Stimulated activated CD4-positive, alpha-beta T cell treated with anti-CD3 and anti-CD28 coated beads, TNF-alpha, amount 100 ng/mL, for 24 hours (primary cell): ENCODE measurements around the gene OR1N1.
"Not testable (repeated sequence)": the region's sequence is repeated elsewhere in the genome, so short reads cannot be mapped to it uniquely, and the experiment has no call there.

ENCODE experiments used
- DNase-seq, 3 experiments: peaks; one replicate each; pipeline ENCODE4 v3.0.0-alpha.2; 2020; ENCODE audit warnings: low read depth in 3 of 3

Gene OR1N1

GRCh38 chr9:122527193-122527592, at the start of gene OR1N1:
Gene OR1N1, minus strand, starts transcription at chr9:122527293. Its CDS starts 0 bp downstream, at chr9:122527293.
- DNase-seq: no peak

- no peak for DNase-seq
These were observed 45.4 kb upstream of the OR1N1 start for GRCh38 chr9:122572456-122572855.

- DNase-seq: no peak
These were observed 40.8 kb upstream of the OR1N1 start for GRCh38 chr9:122567901-122568300.

GRCh38 chr9:122562134-122562760, 35.2 kb upstream of the OR1N1 start:
- no peak for DNase-seq

GRCh38 chr9:122561446-122561845, 34.4 kb upstream of the OR1N1 start:
- no peak for DNase-seq

- no peak for DNase-seq
These were observed 25.7 kb upstream of the OR1N1 start, which contains the start of gene OR1N2 for GRCh38 chr9:122552812-122553211. Gene OR1N2, plus strand, starts transcription at chr9:122553112. Its CDS starts 100 bp downstream, at chr9:122553212.

GRCh38 chr9:122551371-122551770, 24.3 kb upstream of the OR1N1 start:
- no peak for DNase-seq

GRCh38 chr9:122546196-122546595, 19.1 kb upstream of the OR1N1 start:
- no peak for DNase-seq

GRCh38 chr9:122538757-122539156, 11.7 kb upstream of the OR1N1 start:
- DNase-seq: no peak

- not testable (repeated sequence) for DNase-seq
These were observed 10.0 kb upstream of the OR1N1 start for GRCh38 chr9:122537066-122537465.

- no peak for DNase-seq
These were observed 9.0 kb upstream of the OR1N1 start for GRCh38 chr9:122536134-122536533.

GRCh38 chr9:122531157-122531556, 4.1 kb upstream of the OR1N1 start:
- not testable (repeated sequence) for DNase-seq

GRCh38 chr9:122526602-122527001, 491 bp downstream of the OR1N1 start:
- peak in 1 of 3 experiments; percentile 11 for DNase-seq

- DNase-seq: no peak
These were observed 7.7 kb downstream of the OR1N1 start for GRCh38 chr9:122519376-122519775.

- DNase-seq: no peak
These were observed 8.3 kb downstream of the OR1N1 start, which contains the start of gene OR1J4 for GRCh38 chr9:122518841-122519240. Gene OR1J4, plus strand, starts transcription at chr9:122519141. Its CDS starts 0 bp downstream, at chr9:122519141.

- no peak for DNase-seq
These were observed 8.9 kb downstream of the OR1N1 start for GRCh38 chr9:122518226-122518625.

- DNase-seq: no peak
These were observed 16.6 kb downstream of the OR1N1 start, which contains the start of gene OR1J2 for GRCh38 chr9:122510502-122510901. Gene OR1J2, plus strand, starts transcription at chr9:122510802. Its CDS starts 0 bp downstream, at chr9:122510802.

GRCh38 chr9:122506964-122507363, 20.1 kb downstream of the OR1N1 start:
- no peak for DNase-seq

- DNase-seq: no peak
These were observed 28.2 kb downstream of the OR1N1 start for GRCh38 chr9:122498883-122499288.

- DNase-seq: no peak
These were observed 48.0 kb downstream of the OR1N1 start for GRCh38 chr9:122479062-122479461.

- DNase-seq: no peak
These were observed 49.3 kb downstream of the OR1N1 start, which contains the start of gene OR1J1 for GRCh38 chr9:122477826-122478225. Gene OR1J1, minus strand, starts transcription at chr9:122477926. Its CDS starts 0 bp downstream, at chr9:122477926.

- no peak for DNase-seq
These were observed 49.7 kb downstream of the OR1N1 start for GRCh38 chr9:122477346-122477745.
